ENCODE results near the gene PRKAG1.

The PRKAG1 gene

GRCh38 chr12:48952691-48953090, 65.9 kb downstream of the PRKAG1 start:
- TF ChIP-seq ZNF654 (tag by site-specific recombination; IDR thresholded peaks at IDR 0.05; ENCODE audit: low read depth) (no peak), ZNF449 (tag by site-specific recombination; IDR thresholded peaks at IDR 0.05) (0 out of 2 replicates have a peak, but pooled peaks have one; percentile 60)
- Histone ChIP-seq H3K27ac (ENCODE audit: extremely low read depth, low read depth, low read length) (no peak overlapping the region), H3K36me3 (ENCODE audit: control insufficient read depth in 2 of 2, insufficient read depth in 1 of 2, low read length in 2 of 2) (peaks cover 13 to 42% of the 10 kb centered on the region in 2 experiments; a peak in 2 of 3 replicates), H3K9me3 (ENCODE audit: control insufficient read depth, insufficient read depth, low read depth, low read length) (no peaks in the 10 kb centered on the region), H3K4me1 (ENCODE audit: control insufficient read depth, insufficient read depth, low read length) (no peaks in the 10 kb centered on the region), H3K4me3 (ENCODE audit: low read depth, low read length) (no peak overlapping the region)
- CTCF ChIA-PET = interaction anchor here (0.5 to 8.9 kb wide), 8 partner anchors 15 to 1182 kb away, joined by 3 to 64 read pairs (median 4); partner anchors contain the start of gene WNT10B
- POLR2A ChIA-PET = no interaction called here

Measured in HEK293 (cell line).